HG02588 (cell line): ENCODE data around the gene JAKMIP3.

ENCODE experiments used
- ATAC-seq: cut with Tn5 transposase; IDR thresholded peaks from one replicate; pipeline ENCODE4 v1.9.1; 2021; ENCODE audit warnings: mild to moderate bottlenecking, moderate library complexity; ENCODE audit not compliant: unreplicated experiment

JAKMIP3 gene

GRCh38 chr10:132097609-132098377, 32.0 kb downstream of the JAKMIP3 start:
- no peak for ATAC-seq

DNA sequence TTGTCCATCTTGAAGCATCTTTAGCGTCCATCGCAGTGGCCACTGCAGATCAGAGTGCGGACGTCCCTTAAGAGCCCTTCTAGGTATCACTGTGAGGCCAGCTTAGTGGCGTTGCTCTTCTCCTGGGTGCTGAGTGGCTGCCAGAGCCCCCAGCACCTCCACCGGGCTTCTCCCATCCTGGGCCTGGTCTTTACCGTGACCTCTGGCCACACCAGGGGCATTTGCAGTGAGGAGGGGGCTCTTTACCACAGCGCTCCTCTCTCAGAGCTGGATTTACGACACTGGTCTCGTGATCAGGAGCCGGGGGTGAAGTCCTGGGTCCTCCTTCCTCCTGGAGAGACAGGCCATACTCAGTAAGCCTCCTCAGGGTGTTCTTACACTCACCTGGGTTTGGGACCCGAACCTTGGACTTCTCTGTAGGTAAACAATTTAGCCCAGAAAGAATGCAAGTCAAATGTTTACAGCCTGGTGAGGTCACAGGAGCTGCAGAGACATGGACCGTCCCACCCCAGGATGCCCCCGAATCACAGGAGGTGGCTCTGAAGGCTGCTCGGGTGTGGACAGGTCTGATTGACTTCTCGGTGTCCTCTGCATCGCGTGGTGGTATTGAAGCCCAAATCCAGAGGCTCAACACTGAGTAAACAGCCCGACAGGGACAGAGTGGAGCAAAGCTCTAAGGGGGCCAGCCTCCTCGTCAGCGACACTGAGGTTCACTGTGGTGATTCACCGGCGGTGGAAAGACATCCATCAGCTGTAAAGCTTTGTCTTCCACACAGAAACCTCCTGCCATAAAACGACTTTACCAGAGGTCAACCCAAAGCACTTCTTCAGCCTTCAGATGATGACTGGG, 33.0 kb downstream of the JAKMIP3 start:
- no peak for ATAC-seq

DNA sequence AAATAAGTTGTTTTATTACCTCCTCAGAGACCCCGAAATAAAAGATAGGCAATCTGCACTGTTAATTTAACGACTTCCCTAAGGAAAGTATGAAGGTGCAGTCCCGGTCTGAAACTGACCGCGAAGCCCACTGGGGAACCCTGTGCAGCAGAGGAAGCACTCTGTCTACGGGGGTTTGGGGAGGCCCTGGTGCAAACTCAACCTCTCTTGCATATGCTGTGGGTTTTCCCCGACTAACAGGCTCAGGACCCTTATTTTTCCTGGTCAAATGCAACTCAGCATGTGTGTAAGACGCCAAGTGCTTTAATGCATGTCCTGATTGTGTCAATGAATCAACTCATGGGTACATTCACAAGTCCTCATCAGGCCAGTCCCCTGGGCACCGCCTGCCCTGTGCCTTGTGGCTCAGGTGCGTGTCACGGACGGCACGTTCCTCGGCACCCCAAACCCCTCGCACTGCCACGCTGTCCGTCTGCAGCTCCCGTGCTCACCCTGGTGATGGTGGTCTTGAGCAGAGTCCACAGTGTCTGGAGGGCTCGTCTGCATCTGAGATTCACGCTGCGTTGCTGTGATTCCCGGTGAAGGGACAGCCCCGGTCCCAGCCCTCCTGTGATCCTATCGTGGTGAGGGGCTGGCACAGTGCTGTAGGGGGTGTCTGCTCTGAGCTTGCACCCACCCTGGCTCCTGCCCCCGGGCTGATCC, 33.8 kb downstream of the JAKMIP3 start:
- ATAC-seq = no peak

DNA sequence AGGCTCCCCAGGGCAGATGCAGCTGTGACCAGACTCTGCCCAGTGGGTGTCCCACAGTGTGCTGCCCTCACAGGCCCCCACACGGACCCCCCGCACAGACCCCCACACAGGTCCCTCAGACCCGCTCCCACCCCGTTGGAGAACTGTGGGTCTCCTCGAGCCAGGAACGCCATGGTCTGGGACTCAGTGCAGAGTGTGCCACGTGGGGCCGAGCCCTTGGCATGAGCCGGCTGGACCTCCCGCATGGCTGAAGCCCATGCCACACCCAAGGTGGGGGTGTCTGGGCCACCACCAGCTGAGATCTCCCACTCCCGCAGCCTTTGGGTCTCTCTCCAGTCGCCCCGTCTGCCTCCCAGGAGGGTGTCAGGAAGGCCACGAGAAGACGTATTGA, 34.3 kb downstream of the JAKMIP3 start:
- no peak for ATAC-seq

DNA sequence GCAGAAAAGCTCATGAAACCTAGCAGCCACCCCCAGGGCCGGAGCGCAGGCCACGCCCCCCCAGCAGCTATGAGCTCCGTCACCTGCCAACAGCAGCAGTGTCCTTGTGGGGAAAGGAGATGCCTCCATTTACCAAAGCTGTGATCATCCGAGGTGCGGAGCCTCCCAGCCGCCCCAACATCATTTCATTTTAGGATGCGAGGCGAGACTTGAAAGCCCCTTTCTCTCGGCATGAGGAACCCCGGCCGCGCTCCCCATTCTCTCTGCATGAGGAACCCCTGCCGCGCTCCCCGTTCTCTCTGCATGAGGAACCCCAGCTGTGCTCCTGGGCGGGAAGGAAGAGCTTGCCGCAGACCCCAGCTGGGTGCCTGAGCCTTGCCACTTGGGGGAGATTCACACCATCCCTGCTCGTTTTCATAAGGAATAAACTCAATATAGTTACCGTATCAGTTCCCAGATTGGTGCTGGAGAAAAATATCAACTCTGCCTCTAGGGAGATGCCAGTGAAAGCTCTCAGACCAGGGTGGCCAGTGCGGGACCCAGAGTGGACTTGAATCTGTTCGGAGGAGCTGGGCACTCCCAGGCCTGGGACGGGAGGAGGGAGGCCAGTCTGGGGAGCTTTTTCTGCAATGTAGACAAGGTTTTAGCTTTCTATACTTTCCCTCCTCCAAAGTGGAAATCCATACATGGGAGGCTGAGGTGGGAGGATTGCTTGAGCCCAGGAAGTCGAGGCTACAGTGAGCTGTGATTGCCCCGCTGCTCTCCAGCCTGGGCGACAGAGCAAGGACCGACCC, 35.0 kb downstream of the JAKMIP3 start:
- no peak for ATAC-seq

- no peak for ATAC-seq
Observed at GRCh38 chr10:132101529-132101928, 35.8 kb downstream of the JAKMIP3 start.

DNA sequence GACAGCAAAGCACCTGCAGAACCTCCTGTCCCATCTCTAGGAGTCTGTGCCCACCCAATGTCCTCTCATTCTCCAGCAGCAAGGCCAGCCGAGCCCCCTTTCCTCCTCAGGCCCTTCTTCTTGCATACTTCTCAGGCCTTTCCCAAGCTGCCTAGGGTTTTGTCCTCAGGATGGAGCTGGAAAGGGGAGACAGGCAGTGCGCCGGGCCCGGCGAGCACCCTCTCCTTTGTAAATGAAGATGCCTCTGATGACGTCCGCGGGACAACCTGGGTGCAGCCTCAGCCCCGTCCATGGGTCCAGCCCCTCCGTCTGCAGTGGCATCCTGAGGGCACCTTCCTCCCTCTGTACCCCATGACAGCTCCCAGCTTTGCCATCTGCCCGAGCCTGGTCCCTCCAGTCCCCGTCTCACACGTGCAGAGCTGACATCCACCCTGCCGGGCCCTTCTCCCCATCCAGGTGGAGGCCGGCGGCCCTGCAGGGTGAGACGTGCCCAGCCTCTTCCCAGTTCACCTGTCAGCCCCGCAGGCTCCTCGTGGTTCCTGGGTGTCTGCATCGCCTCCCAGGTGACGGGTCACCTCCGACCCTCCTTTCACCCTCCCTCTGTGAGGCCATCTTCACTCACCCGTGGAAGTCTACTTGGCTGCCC, 36.4 kb downstream of the JAKMIP3 start:
- ATAC-seq = no peak

DNA sequence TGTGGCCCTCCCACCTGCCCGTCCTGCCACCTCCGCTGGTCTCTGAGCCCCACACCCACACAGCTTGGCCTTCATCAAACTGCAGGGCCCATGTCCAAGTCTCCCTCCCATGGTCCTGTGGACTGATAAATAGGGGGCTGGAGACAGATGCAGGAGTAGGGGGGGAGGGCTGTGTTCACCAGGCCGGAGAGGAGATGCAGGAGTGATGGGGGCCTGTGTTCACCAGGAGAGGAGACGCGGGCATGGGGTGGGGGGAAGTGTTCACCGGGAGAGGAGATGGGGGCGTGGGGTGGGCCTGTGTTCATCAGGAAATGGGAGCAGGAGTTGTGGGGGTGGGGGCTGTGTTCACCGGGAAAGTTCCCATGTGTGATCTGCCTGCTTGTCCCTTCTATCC, 37.0 kb downstream of the JAKMIP3 start:
- ATAC-seq = no peak

GRCh38 chr10:132103116-132103910, 37.6 kb downstream of the JAKMIP3 start:
- no peak for ATAC-seq

DNA sequence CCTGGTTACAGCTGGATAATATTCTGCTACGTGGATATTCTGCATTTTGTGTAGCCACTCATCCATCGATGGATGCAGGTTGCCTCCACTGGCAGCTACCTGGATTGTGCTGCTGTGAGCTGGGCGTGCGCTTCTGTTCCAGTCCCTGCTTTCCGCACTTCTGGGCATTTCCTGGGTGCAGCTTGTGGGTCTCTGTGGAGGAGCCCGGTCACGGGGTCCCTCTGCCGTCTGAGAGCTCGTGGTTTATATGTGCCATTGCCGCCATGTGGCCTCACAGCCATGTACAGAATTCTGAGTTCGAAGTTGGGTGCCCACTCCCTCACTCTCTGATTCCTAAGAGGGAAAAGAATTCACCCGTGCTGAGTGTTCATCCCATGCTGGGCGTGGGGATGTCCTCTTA, 38.3 kb downstream of the JAKMIP3 start:
- no peak for ATAC-seq

- ATAC-seq = no peak
Observed at GRCh38 chr10:132104471-132105301, 38.9 kb downstream of the JAKMIP3 start.

DNA sequence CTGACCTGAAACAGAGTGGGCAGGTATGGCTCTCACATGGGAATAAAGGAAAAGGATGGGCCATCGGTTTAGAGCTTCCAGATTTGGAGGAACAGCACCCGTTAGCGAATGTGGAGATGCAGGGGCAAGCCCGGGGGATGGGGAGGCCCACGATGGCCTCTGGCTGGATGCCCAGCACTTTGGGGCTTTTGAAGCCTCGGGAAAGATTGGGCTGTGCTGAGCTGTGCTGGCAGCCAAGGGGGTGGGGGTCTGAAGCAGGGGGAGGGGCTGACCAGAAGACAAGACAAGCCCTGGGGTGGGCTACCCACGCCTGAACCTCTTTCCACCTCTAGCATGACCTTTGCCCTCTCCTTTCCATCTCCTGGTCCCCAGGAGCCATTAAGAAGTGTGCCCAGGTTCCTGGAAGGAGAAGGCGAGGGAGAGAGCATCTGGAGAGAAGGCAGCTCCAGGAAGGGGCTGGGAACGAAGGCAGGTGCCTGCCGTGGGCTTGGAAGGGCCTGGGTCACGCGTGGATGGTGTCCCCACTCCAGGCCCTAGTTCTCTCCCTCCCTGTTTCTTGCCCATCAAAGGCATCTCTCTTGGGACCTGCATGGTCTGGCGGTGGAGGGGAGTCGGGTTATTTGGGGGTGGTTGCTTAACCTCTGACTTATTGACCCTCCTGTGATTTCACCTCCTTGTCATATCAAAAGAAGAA, 39.7 kb downstream of the JAKMIP3 start:
- ATAC-seq = no peak

DNA sequence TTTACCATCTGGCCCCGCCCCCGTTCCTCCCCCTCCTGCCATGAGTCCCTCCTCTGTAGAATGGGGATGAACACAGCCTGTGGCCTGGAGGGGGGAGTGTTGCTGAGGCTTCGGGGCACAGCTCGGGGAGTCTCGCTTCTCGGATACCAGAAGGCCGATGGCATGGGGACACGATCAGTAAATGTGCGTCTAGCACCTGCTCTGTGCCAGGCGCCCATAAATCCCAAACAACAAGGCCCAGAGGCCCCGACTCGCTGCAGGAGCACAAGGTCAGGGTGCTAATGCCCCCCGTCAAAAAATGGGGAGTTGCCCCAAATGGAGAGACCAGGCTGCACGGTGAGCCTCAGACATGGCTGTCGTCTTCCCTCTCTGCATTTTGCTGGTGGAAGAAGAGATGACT, 40.7 kb downstream of the JAKMIP3 start:
- no peak for ATAC-seq

DNA sequence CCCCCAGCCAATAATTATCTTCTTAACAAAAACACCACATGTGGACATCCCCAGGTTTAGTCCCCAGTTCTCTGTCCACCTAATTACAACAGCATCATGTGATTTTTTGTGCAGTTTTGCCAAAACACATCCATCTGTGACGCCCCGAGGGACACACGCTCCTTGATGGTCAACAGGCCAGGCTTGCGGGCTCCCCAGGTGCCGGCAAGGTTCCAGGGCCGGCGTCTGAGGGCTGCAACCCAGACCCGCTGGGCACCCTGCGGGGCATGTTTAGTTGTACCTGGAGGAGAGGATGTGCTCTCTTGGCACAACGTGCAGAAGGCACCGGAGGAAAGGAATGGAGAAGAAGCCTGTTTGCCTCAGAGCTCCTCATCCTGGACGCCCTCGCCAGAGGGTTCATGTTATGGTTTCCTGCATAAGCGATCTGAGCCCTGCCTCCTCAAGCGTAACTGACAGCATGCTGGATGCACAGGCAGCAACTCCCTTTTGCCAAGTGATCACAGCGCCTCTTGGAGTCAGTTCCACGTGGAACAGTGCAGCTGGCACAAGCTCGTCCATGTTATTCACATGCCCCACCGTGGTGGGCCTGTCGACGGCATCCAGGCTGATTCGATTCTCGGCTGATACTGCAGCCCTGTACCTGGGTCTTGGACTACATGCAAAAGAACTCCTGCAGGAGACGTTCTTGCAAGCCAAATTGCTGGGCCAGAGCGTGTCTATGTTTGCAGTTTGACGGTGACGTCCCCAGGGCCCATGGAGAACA, 41.6 kb downstream of the JAKMIP3 start:
- ATAC-seq = no peak

GRCh38 chr10:132107949-132108877, 42.5 kb downstream of the JAKMIP3 start:
- no peak for ATAC-seq
